Smooth muscle cell of the pulmonary artery (primary cell): Measurements from ENCODE around the gene PPRC1. TPM values are rescaled to one million over a fixed set of nuclear protein-coding genes. Genes with fewer than 3 reads are reported as not detected.

Experiments
- total RNA-seq: library from RNA; depleted of rRNA; stranded (reverse); fragments of >200 nt; gene quantifications from 2 replicates; pipeline ENCODE4 v1.2.3, GENCODE V29; 2014

The PPRC1 gene, protein sequence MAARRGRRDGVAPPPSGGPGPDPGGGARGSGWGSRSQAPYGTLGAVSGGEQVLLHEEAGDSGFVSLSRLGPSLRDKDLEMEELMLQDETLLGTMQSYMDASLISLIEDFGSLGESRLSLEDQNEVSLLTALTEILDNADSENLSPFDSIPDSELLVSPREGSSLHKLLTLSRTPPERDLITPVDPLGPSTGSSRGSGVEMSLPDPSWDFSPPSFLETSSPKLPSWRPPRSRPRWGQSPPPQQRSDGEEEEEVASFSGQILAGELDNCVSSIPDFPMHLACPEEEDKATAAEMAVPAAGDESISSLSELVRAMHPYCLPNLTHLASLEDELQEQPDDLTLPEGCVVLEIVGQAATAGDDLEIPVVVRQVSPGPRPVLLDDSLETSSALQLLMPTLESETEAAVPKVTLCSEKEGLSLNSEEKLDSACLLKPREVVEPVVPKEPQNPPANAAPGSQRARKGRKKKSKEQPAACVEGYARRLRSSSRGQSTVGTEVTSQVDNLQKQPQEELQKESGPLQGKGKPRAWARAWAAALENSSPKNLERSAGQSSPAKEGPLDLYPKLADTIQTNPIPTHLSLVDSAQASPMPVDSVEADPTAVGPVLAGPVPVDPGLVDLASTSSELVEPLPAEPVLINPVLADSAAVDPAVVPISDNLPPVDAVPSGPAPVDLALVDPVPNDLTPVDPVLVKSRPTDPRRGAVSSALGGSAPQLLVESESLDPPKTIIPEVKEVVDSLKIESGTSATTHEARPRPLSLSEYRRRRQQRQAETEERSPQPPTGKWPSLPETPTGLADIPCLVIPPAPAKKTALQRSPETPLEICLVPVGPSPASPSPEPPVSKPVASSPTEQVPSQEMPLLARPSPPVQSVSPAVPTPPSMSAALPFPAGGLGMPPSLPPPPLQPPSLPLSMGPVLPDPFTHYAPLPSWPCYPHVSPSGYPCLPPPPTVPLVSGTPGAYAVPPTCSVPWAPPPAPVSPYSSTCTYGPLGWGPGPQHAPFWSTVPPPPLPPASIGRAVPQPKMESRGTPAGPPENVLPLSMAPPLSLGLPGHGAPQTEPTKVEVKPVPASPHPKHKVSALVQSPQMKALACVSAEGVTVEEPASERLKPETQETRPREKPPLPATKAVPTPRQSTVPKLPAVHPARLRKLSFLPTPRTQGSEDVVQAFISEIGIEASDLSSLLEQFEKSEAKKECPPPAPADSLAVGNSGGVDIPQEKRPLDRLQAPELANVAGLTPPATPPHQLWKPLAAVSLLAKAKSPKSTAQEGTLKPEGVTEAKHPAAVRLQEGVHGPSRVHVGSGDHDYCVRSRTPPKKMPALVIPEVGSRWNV (N-terminal part only)
- total RNA-seq = 13.3 and 20.9 TPM in 2 replicates

DNA sequence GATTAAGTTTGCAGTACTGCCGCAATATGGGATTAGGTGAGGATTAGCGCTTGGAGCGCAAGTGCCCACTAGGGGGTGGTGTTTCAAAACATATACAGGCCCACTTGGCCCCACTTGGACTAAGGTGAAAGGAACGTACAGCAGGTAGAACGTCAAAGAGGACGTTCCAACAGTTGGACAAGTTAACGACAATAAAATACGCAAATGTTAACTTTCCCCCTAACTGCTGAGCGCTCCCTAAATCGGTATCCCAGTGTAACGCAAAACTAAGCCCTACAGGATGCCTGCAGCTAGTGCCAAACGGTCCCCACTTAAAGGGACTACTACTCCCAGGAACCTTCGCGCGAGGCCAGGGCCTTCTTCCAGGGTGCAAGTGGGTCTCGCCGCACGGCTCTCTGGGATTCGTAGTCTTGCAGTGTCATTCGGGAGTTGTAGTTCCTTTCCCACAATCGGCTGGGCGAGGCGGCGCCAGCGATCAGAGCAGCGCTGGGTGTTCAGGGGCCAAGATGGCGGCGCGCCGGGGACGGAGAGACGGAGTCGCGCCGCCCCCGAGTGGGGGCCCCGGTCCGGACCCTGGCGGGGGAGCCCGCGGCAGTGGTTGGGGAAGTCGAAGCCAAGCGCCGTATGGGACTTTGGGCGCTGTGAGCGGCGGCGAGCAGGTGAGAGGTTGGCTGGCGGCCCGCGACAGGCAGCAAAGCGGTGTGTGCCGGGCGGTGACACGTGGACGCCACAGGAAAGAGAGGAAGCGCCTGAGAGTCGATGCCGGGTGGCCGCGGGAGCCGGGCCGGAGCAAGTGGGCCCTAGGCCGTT is at the start of gene PPRC1:
Gene PPRC1 (plus strand): TSS at position 478 of the 810 bp plus-strand sequence. CDS start 29 bp downstream, at position 507.

DNA sequence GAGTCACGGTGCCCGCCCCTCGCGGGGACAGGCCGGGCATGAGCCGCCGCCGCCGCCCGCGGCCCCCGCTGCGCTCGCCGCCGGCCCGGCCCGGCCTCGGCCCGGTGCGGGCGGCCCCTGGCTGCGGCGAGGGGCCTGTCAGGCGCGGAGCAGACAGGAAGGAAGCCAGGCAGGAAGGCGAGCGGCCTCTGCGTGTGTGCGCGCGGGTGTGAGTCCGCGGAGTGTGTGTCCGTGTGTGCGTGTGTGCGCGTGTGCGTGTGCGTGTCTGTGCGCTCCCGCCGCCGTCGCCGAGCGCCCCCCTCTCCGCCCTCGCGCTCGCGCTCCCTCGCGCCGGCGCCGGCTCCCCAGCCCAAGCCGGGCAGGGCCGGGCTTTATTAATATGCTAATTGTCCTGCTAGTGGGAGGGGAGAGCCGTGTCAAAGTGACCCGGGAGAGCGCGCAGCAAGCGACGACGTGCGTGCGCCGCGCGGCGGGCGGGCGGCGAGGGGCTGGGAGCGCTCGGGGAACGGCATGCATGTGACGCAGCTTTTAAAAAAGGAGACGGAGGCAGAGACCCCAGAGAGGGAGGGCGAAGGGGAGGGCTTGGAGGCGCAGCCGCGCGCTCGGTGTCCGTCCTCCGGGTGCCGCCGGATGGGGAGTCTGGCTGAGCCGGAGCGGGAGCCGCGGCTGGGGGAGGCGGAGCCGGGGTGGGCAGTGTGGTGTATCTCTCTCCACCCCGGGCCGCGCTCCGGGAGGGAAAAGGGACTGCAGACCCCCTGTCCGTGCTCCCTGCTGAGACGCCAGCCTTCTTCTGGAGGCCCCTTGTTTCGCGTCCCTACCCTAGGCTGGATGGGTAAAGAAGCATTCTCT is 12.5 kb upstream of the PPRC1 start, which contains the start of gene LDB1:
Gene LDB1 (minus strand): TSS at position 227 of the 849 bp plus-strand sequence. CDS start 258 bp downstream, outside the sequence.

DNA sequence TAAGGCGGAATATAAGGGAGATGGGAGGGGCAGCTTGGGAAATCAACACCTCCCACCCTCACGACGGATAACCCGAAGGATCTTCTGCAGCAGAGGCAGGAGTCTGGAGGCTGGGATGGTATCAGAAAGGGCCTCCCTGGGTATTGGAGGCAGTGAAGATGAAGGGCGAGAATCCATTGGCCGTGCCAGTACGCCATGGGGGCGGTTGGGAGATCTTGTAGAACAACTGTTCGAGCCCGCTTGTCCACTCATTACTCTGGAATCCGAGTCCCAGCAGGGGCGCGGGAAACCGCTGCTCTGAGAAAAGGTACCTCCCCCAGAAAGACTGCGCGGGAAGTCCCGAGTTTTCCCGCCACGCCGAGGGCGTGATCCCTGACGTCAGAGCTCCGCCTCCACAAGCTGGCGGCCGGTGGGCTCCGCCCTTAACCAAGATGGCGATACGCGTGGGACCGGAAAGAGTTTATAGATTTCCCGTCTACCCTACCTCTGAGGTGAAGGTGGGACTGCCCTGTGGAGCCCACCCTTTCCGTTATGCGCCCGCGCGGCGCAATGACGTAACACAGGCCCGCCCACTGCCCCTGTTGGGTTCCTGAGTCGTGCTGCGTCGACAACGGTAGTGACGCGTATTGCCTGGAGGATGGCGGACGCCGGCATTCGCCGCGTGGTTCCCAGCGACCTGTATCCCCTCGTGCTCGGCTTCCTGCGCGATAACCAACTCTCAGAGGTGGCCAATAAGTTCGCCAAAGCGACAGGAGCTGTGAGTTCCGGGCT is 19.1 kb downstream of the PPRC1 start, which contains the start of gene NOLC1:
Gene NOLC1 (plus strand): TSS at position 616 of the 771 bp plus-strand sequence. CDS start 22 bp downstream, at position 638.

Other genes starting within 250 kb of the PPRC1 start
- 11.2 and 11.7 TPM in 2 replicates for gene ARMH3, start 76.9 kb upstream of the PPRC1 start, total RNA-seq
- gene HPS6, start 67.7 kb upstream of the PPRC1 start, total RNA-seq = 31.1 and 34.6 TPM in 2 replicates
- gene LDB1, start 12.7 kb upstream of the PPRC1 start, total RNA-seq = 43.3 and 48.1 TPM in 2 replicates
- gene NOLC1, start 19.3 kb downstream of the PPRC1 start, total RNA-seq = 20.2 and 28.0 TPM in 2 replicates
- 0.13 and 0.20 TPM in 2 replicates for gene ELOVL3, start 93.3 kb downstream of the PPRC1 start, total RNA-seq
- 0.13 and 0.23 TPM in 2 replicates for gene PITX3, start 108.5 kb downstream of the PPRC1 start, total RNA-seq
- 50.8 and 56.1 TPM in 2 replicates for gene GBF1, start 112.5 kb downstream of the PPRC1 start, total RNA-seq